ENCODE measurements around the gene TUBB1.
"Not testable (repeated sequence)": the region's sequence is repeated elsewhere in the genome, so short reads cannot be mapped to it uniquely, and the experiment has no call there.

Gene TUBB1

DNA sequence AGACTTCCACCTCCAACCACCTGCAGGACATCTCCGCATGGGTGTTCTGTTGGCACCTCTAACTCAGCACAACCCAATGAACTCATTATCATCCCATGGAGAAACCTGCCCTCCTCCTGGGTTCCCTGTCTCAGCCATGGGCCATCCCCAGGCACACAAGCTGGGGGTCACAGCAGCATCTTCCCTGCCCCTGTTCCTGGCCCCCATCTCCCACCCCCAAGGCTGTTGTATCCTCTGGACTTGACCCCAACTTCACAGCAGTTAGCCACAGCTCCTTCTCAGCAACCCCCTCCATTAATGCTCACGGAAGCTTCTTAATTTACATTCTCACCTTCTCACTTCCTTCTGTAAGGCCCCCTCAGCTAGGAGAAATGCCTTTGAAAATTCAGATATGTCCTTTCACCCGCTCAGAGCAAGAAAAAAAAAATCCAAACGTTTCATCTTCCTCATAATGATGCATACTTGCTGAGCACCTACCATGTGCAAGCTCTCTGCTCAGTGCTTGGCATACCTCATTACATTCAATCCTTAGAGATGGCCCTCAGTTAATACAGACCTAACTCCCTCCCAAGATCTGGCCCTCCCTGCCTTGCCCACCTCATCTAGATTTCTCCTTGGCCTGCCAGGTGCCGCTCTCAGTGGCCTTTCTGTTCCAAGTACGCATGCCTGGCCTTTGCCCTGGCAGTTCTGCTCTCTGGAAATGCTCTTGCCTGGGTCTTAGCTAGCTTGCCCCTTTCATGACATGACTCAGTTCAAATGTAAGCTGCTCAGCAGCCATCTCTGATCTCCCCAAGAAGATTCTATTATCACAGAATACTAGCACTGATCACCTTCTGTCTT, 40.7 kb upstream of the TUBB1 start:
- no peak for TF ChIP-seq FOXP2 (optimal IDR thresholded peaks at IDR 0.05; ENCODE audit: control extremely low read depth, extremely low read length, insufficient read depth)
- TF ChIP-seq POLR2AphosphoS5 (IDR thresholded peaks at IDR 0.05; ENCODE audit: borderline replicate concordance, low read depth, low read length): no peak
- no peak for TF ChIP-seq EZH2 (IDR thresholded peaks at IDR 0.05)
- H3K9ac ChIP-seq (ENCODE audit: insufficient read length): no peak overlapping the region
- H3K9me3 ChIP-seq (ENCODE audit: low read depth, low read length): peaks cover 6% of the 10 kb centered on the region; the same call in 1 of the 2 replicates
- no peak overlapping the region for H3K27ac ChIP-seq
- no peaks in the 10 kb centered on the region for H3K36me3 ChIP-seq (ENCODE audit: insufficient read depth, low read length)
- DNase-seq (ENCODE audit: low read depth, low spot score): no peak
- H3K4me3 ChIP-seq: no peak overlapping the region

- Histone ChIP-seq H3K4me3 (peak within 1 kb of the TSS; percentile 96), H3K27ac (peak within 1 kb of the TSS; percentile 68; the same call in 1 of the 2 replicates), H3K9me3 (ENCODE audit: low read depth, low read length) (no peaks in the 10 kb centered on the region), H3K9ac (ENCODE audit: insufficient read length) (peak within 1 kb of the TSS; percentile 95), H3K36me3 (ENCODE audit: insufficient read depth, low read length) (peaks cover 13% of the 10 kb centered on the region)
- peak; percentile 8 for DNase-seq (ENCODE audit: low read depth, low spot score)
- TF ChIP-seq FOXP2 (optimal IDR thresholded peaks at IDR 0.05; ENCODE audit: control extremely low read depth, extremely low read length, insufficient read depth) (no peak), POLR2AphosphoS5 (IDR thresholded peaks at IDR 0.05; ENCODE audit: borderline replicate concordance, low read depth, low read length) (peak; percentile 88), EZH2 (IDR thresholded peaks at IDR 0.05) (no peak)
These were observed 38.3 kb upstream of the TUBB1 start, which contains the start of gene NELFCD for GRCh38 chr20:58980711-58981627. TSS of gene NELFCD (plus strand) at chr20:58981256. CDS start at chr20:58981310, 54 bp downstream.

DNA sequence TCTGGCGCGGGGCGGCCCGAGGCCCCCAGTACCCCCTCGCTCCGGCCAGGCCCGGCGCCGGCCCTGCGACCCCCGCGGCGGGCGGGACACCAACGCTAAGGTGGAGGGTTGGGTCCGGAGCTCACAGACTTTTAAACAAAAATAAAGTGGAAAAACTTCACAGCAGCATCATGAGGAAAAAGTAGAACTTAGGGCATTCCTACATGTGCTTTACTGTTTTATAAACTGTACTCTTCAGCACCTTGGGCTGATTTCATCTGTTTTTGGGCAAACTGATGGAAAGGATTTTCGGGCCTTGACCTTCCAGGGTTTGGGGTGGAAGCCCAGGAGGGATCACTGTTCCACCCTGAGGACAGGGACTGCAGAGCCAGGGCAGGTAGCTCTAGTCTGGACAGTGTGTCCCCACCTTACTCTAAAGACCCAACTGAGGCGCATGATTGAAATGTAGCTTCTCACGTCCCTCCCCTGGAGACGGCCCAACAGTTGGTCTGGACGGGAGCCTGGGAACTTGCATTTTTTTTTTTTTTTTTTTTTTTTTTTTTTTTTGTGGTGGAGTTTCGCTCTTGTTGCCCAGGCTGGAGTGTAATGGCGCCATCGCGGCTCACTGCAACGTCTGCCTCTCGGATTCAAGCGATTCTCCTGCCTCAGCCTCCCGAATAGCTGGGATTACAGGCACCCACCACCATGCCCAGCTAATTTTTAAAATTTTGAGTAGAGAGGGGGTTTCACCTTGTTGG, 37.4 kb upstream of the TUBB1 start:
- Histone ChIP-seq H3K9me3 (ENCODE audit: low read depth, low read length) (no peaks in the 10 kb centered on the region), H3K4me3 (peak overlapping the region; percentile 96), H3K36me3 (ENCODE audit: insufficient read depth, low read length) (peaks cover 21% of the 10 kb centered on the region), H3K27ac (peak overlapping the region; percentile 63; the same call in 1 of the 2 replicates), H3K9ac (ENCODE audit: insufficient read length) (peak overlapping the region; percentile 95)
- DNase-seq (ENCODE audit: low read depth, low spot score): no peak
- TF ChIP-seq EZH2 (IDR thresholded peaks at IDR 0.05): no peak

GRCh38 chr20:58982406-58983114, 36.7 kb upstream of the TUBB1 start:
- Histone ChIP-seq H3K36me3 (ENCODE audit: insufficient read depth, low read length) (peaks cover 29% of the 10 kb centered on the region), H3K27ac (no peak overlapping the region), H3K9me3 (ENCODE audit: low read depth, low read length) (no peaks in the 10 kb centered on the region), H3K4me3 (peak overlapping the region; percentile 96), H3K9ac (ENCODE audit: insufficient read length) (no peak overlapping the region)
- TF ChIP-seq FOXP2 (optimal IDR thresholded peaks at IDR 0.05; ENCODE audit: control extremely low read depth, extremely low read length, insufficient read depth) (no peak), EZH2 (IDR thresholded peaks at IDR 0.05) (no peak), POLR2AphosphoS5 (IDR thresholded peaks at IDR 0.05; ENCODE audit: borderline replicate concordance, low read depth, low read length) (no peak)
- no peak for DNase-seq (ENCODE audit: low read depth, low spot score)

DNA sequence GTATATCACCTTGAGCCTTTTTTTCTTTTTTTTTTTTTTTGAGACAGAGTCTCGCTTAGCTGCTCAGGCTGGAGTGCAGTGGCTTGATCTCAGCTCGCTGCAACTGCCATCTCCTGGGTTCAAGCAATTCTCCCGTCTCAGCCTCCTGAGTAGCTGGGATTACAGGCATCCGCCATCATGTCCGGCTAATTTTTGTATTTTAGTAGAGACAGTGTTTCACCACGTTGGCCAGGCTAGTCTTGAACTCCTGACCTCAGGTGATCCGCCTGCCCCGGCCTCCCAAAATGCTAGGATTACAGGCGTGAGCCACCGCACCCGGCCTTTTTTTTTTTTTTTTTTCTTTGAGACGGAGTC, 36.1 kb upstream of the TUBB1 start:
- not testable (repeated sequence) for DNase-seq (ENCODE audit: low read depth, low spot score); H3K9me3 ChIP-seq (ENCODE audit: low read depth, low read length); H3K27ac ChIP-seq; H3K9ac ChIP-seq (ENCODE audit: insufficient read length); H3K4me3 ChIP-seq
- H3K36me3 ChIP-seq (ENCODE audit: insufficient read depth, low read length): peaks cover 34% of the 10 kb centered on the region

GRCh38 chr20:58984691-58985090, 34.5 kb upstream of the TUBB1 start:
- no peak for DNase-seq (ENCODE audit: low read depth, low spot score)
- Histone ChIP-seq H3K27ac (no peak overlapping the region), H3K9me3 (ENCODE audit: low read depth, low read length) (no peaks in the 10 kb centered on the region), H3K36me3 (ENCODE audit: insufficient read depth, low read length) (peaks cover 50% of the 10 kb centered on the region), H3K9ac (ENCODE audit: insufficient read length) (no peak overlapping the region), H3K4me3 (no peak overlapping the region)
- no peak for TF ChIP-seq FOXP2 (optimal IDR thresholded peaks at IDR 0.05; ENCODE audit: control extremely low read depth, extremely low read length, insufficient read depth)

DNA sequence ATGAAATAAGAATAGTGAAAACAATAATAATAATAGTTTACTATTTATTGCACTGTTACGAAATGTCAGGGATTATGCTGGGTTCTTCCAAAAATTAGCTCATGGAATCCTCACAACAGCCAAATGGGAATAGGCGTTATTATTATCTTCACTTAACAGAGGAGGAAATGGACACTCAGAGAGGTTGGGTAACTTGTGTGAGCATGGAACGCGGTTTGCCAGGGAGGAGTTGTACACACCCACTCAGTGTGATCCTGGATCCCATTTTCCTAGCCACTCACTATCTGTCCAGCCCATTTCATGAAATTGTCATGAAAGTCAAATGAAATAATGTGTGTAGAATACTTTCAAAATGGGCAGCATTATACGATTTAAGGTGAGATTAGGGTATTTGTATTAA, 33.6 kb upstream of the TUBB1 start:
- Histone ChIP-seq H3K4me3 (no peak overlapping the region), H3K9me3 (ENCODE audit: low read depth, low read length) (no peaks in the 10 kb centered on the region), H3K27ac (no peak overlapping the region), H3K9ac (ENCODE audit: insufficient read length) (no peak overlapping the region), H3K36me3 (ENCODE audit: insufficient read depth, low read length) (peaks cover 60% of the 10 kb centered on the region)
- DNase-seq (ENCODE audit: low read depth, low spot score): no peak
- TF ChIP-seq FOXP2 (optimal IDR thresholded peaks at IDR 0.05; ENCODE audit: control extremely low read depth, extremely low read length, insufficient read depth): no peak
- TF ChIP-seq POLR2AphosphoS5 (IDR thresholded peaks at IDR 0.05; ENCODE audit: borderline replicate concordance, low read depth, low read length): no peak
- no peak for TF ChIP-seq EZH2 (IDR thresholded peaks at IDR 0.05)
